ENCODE results near the gene LONP1. TPM values are rescaled to one million over a fixed set of nuclear protein-coding genes. Genes with fewer than 3 reads are reported as not detected.

LONP1 gene
- total and polyA plus RNA-seq, 2 of the 8 experiments (the other 6 are each of a cell fraction or from before 2014, with no cell fraction given) = 98.1 to 117 TPM

- no peak for FAIRE-seq
- Histone ChIP-seq H3K4ac (replicated peaks; ENCODE audit: insufficient read length, low read depth, low read length) (no peak overlapping the region), H3K4me3 (ENCODE audit: extremely low read depth in 1 of 4, insufficient read depth in 2 of 4, low read depth in 3 of 4, low read length in 4 of 4) (no peak overlapping the region), H3K18ac (ENCODE audit: extremely low read depth, low read length) (no peak overlapping the region), H3K79me1 (ENCODE audit: low read depth, low read length) (peaks cover 6% of the 10 kb centered on the region), H4K5ac (ENCODE audit: insufficient read length, low read depth, low read length) (no peak overlapping the region), H2AFZ (ENCODE audit: low read length) (no peak overlapping the region), H2BK12ac (ENCODE audit: low read depth, low read length) (no peak overlapping the region), H2BK5ac (ENCODE audit: low read depth, low read length) (no peak overlapping the region), H2BK20ac (ENCODE audit: low read length) (no peak overlapping the region), H3K27me3 (replicated peaks in 1 of 4; ENCODE audit: control insufficient read depth in 3 of 4, extremely low read depth in 1 of 4, insufficient read depth in 3 of 4, low read length in 3 of 4) (no peaks in the 10 kb centered on the region), H4K20me1 (replicated peaks in 1 of 2; ENCODE audit: control insufficient read depth in 1 of 2, insufficient read depth in 2 of 2, low read length in 2 of 2) (peaks cover 43 to 49% of the 10 kb centered on the region in 2 experiments), H2BK15ac (ENCODE audit: low read length) (no peak overlapping the region), H3K56ac (replicated peaks; ENCODE audit: insufficient read length, low read depth, low read length) (no peak overlapping the region), H3K36me3 (ENCODE audit: control insufficient read depth in 2 of 4, insufficient read depth in 4 of 4, low read length in 3 of 4) (peaks cover 45 to 77% (median 71%) of the 10 kb centered on the region in 4 experiments), H2BK120ac (replicated peaks; ENCODE audit: low read depth, low read length) (no peak overlapping the region), H3K4me1 (replicated peaks in 1 of 4; ENCODE audit: control insufficient read depth in 3 of 4, insufficient read depth in 4 of 4, low read length in 3 of 4) (no peaks in the 10 kb centered on the region; a peak in 1 of 7 replicates), H3K14ac (ENCODE audit: insufficient read length) (no peak overlapping the region), H3K9ac (replicated peaks in 1 of 4; ENCODE audit: extremely low read depth in 1 of 4, low read depth in 3 of 4, low read length in 3 of 4) (no peak overlapping the region), H4K8ac (ENCODE audit: extremely low read depth, insufficient read depth, low read length) (no peak overlapping the region), H2AK5ac (ENCODE audit: low read depth, low read length) (no peak overlapping the region), H3K4me2 (ENCODE audit: insufficient read depth in 1 of 2, low read depth in 2 of 2, low read length in 2 of 2) (no peak overlapping the region), H3K27ac (ENCODE audit: low read depth, low read length) (no peak overlapping the region), H3K79me2 (ENCODE audit: control insufficient read depth in 1 of 2, insufficient read depth in 2 of 2, low read length in 2 of 2) (peaks cover 10 to 39% of the 10 kb centered on the region in 2 experiments), H3K23ac (ENCODE audit: insufficient read length) (no peak overlapping the region), H3K23me2 (ENCODE audit: low read depth, low read length) (peaks cover 2% of the 10 kb centered on the region; the same call in 1 of the 2 replicates), H3K9me3 (ENCODE audit: insufficient read depth in 2 of 2, low read depth in 1 of 2, low read length in 1 of 2) (no peaks in the 10 kb centered on the region), H4K91ac (replicated peaks; ENCODE audit: insufficient read length, low read length) (no peak overlapping the region)
- 92% methylated on average over 35 of the region's 45 CpGs; no CpG with 5 or more reads in 1 of the 2 experiments for WGBS, 2 experiments (ENCODE audit: extremely low coverage in 1 of 2, insufficient coverage in 1 of 2, insufficient read length in 1 of 2, insufficient replicate concordance in 2 of 2, low coverage in 1 of 2, low lambda C conversion rate in 2 of 2, missing lambda C conversion rate in 1 of 2)
- DNase-seq (ENCODE audit: low read depth in 1 of 2, low spot score in 2 of 2) = peak in 1 of 2 experiments; percentile 50
- ChIA-PET POLR2A (ENCODE audit: partially characterized antibody) (interaction anchor here (0.7 to 15.6 kb wide), 12 partner anchors 8 to 116 kb away, joined by 3 to 620 read pairs (median 4); partner anchors contain the start of genes CATSPERD, DUS3L and LONP1), CTCF (ENCODE audit: partially characterized antibody) (interaction anchor here (0.6 to 1.6 kb wide), 4 partner anchors 25 to 188 kb away, joined by 3 to 4 read pairs (median 4); no protein-coding TSS in a partner anchor)
- TF ChIP-seq RXRA (IDR thresholded peaks at IDR 0.05; ENCODE audit: insufficient read depth, low read depth, low read length) (no peak), CTCF (IDR thresholded peaks at IDR 0.05; ENCODE audit: control extremely low read depth in 1 of 3, insufficient read depth in 1 of 3, low read depth in 1 of 3, low read length in 3 of 3) (no peak), ATF3 (IDR thresholded peaks at IDR 0.05; ENCODE audit: insufficient read depth, low read depth, low read length) (no peak), SAP30 (IDR thresholded peaks at IDR 0.05; ENCODE audit: insufficient read depth, insufficient replicate concordance, low read length) (no peak), RBBP5 (IDR thresholded peaks at IDR 0.05; ENCODE audit: borderline replicate concordance, low read depth, low read length) (no peak), POLR2AphosphoS5 (IDR thresholded peaks at IDR 0.05; ENCODE audit: low read depth, low read length) (no peak; the same call in 1 of the 2 replicates), CBX8 (IDR thresholded peaks at IDR 0.05; ENCODE audit: borderline replicate concordance, low read depth, low read length) (no peak)
Measured at GRCh38 chr19:5694167-5694955, 25.6 kb downstream of the LONP1 start.

Data from H1 (cell line).